Measurements from ENCODE around the gene RPL13.

DNA sequence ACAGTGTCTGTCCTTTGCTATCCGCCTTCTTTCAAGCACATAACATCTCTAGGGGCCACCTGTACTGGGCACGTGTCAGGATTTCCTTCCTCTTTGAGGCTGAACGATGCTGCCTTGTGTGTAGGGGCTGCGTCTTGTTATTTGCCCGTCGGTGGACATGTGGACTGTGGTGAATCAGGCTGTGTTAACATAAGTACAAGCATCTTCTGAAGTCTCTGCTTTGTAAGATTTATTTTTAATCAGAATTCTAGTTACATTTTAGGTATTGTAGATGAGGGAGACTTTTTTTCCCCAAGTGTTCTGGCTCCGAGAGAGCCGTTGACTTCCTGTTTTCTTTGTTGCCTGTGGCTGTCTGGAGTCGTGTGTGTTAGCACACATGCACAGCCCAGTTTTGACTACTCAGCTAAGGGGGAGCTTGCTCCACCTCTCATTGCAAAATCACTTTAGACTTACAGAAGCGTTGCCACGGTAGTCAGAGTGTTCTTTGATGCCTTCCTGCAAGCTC lies 26.2 kb upstream of the RPL13 start:
- TF ChIP-seq ELF1 (tag; IDR thresholded peaks at IDR 0.05), result no peak
- TF ChIP-seq, protein P1, sequence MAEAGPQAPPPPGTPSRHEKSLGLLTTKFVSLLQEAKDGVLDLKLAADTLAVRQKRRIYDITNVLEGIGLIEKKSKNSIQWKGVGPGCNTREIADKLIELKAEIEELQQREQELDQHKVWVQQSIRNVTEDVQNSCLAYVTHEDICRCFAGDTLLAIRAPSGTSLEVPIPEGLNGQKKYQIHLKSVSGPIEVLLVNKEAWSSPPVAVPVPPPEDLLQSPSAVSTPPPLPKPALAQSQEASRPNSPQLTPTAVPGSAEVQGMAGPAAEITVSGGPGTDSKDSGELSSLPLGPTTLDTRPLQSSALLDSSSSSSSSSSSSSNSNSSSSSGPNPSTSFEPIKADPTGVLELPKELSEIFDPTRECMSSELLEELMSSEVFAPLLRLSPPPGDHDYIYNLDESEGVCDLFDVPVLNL (CRISPR knock-in tag; IDR thresholded peaks at IDR 0.05; ENCODE audit: low read depth), result no peak
- no peak for TF ChIP-seq FOXK1 (CRISPR knock-in tag; IDR thresholded peaks at IDR 0.05; ENCODE audit: borderline replicate concordance)
